NCI-H345 treated with DMSO at 0.1 percent for 48 hours (cell line): Measurements from ENCODE around the gene MACROH2A1.

Experiments used
- DNase-seq: peaks from one replicate; lab custom pipeline; 2025; ENCODE audit not compliant: unreplicated experiment; lab: John Stamatoyannopoulos, UW

Gene MACROH2A1

GRCh38 chr5:135357685-135358084 is 41.3 kb downstream of the MACROH2A1 start:
- no peak for DNase-seq

- no peak for DNase-seq
Measured at GRCh38 chr5:135356522-135357318, 42.3 kb downstream of the MACROH2A1 start.

GRCh38 chr5:135355169-135355568 is 43.9 kb downstream of the MACROH2A1 start:
- no peak for DNase-seq

- DNase-seq = no peak
Measured at GRCh38 chr5:135353952-135354721, 44.9 kb downstream of the MACROH2A1 start.

- no peak for DNase-seq
Measured at GRCh38 chr5:135350536-135350935, 48.5 kb downstream of the MACROH2A1 start.

GRCh38 chr5:135349886-135350285 is 49.1 kb downstream of the MACROH2A1 start:
- DNase-seq = no peak

GRCh38 chr5:135349451-135349850 is 49.6 kb downstream of the MACROH2A1 start:
- no peak for DNase-seq

- no peak for DNase-seq
Measured at GRCh38 chr5:135348918-135349317, 50.1 kb downstream of the MACROH2A1 start.

GRCh38 chr5:135347392-135347791 is 51.6 kb downstream of the MACROH2A1 start:
- DNase-seq = no peak

GRCh38 chr5:135345956-135346731 is 52.9 kb downstream of the MACROH2A1 start:
- no peak for DNase-seq

- no peak for DNase-seq
Measured at GRCh38 chr5:135344349-135344748, 54.7 kb downstream of the MACROH2A1 start.

- no peak for DNase-seq
Measured at GRCh38 chr5:135343413-135343812, 55.6 kb downstream of the MACROH2A1 start.

GRCh38 chr5:135342551-135342875 is 56.5 kb downstream of the MACROH2A1 start:
- no peak for DNase-seq

GRCh38 chr5:135341696-135342550 is 57.1 kb downstream of the MACROH2A1 start:
- no peak for DNase-seq

GRCh38 chr5:135341016-135341666 is 57.9 kb downstream of the MACROH2A1 start:
- DNase-seq = no peak

- no peak for DNase-seq
Measured at GRCh38 chr5:135340568-135340967, 58.5 kb downstream of the MACROH2A1 start.

- no peak for DNase-seq
Measured at GRCh38 chr5:135339623-135340022, 59.4 kb downstream of the MACROH2A1 start.

- no peak for DNase-seq
Measured at GRCh38 chr5:135339189-135339588, 59.8 kb downstream of the MACROH2A1 start.

GRCh38 chr5:135337064-135337463 is 62.0 kb downstream of the MACROH2A1 start:
- no peak for DNase-seq
